ENCODE data around the gene SLC25A24. TPM values are rescaled to one million over a fixed set of nuclear protein-coding genes. Genes with fewer than 3 reads are reported as not detected.
"Not testable (repeated sequence)": the region's sequence is repeated elsewhere in the genome, so short reads cannot be mapped to it uniquely, and the experiment has no call there.

SLC25A24 gene
- total and polyA plus RNA-seq, 2 of the 13 experiments (the other 11 are each of a cell fraction or from before 2014, with no cell fraction given), result 8.0 to 12.4 TPM

DNA sequence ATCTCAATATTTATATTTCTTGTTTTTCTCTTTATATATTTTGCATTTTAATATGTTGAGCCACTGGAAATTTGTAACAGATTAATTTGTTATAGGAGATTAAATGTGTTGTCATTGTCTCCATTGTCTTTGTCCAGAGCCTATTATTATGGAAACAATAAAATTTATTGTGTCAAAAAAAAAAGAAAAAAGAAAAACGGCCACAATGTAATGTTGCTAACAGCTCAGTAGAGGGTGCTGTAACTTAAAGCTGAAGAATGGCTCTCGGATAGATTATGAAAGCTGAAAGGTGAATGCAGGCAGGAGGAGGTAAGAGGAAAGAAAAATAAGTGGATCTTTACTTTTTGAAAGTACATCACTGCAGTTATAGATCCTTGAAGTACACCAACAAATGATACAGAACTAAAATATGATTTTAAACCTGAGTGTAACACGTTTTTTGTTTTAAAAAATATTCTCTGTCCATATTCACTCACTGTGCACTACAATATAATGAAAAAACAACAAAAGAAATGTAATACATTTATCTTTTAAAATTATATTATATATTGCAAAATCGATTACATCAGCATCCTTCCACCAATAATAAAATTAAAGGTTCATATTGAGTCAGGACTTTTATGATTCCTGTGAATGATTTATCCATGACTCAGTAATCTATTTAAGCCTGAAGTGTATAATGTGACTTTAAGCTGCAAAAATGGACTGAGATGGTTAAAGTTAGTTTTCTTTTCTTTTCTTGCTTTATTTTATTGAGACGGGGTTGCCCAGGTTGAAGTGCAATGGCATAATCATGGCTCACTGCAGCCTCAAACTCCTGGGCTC is 14.7 kb upstream of the SLC25A24 start:
- H3K9ac ChIP-seq (ENCODE audit: insufficient read depth, low read depth, low read length); H3K79me2 ChIP-seq (ENCODE audit: insufficient read depth, low read length); H3K4me3 ChIP-seq (replicated peaks in 1 of 3; ENCODE audit: insufficient read depth in 1 of 3, low read depth in 2 of 3, low read length in 3 of 3); H3K27ac ChIP-seq (ENCODE audit: extremely low read length, insufficient read depth, low read length); H3K27me3 ChIP-seq (ENCODE audit: control insufficient read depth in 1 of 2, insufficient read depth in 2 of 2, low read length in 2 of 2); POLR2A ChIA-PET; H3K4me2 ChIP-seq (ENCODE audit: low read depth, low read length); H3K36me3 ChIP-seq (replicated peaks in 1 of 2; ENCODE audit: control insufficient read depth in 1 of 2, insufficient read depth in 2 of 2, low read length in 2 of 2); intact Hi-C loops (cut with micrococcal nuclease; ENCODE audit: unreplicated experiment); in situ Hi-C loops (cut with HindIII; ENCODE audit: extremely low pct_ligation_motif_present, low pct_unique_long_range_greater_than_20kb); H3K9me3 ChIP-seq (ENCODE audit: low read length); DNase-seq (ENCODE audit: low spot score); BruUV-seq (replicated peaks); H3K4me1 ChIP-seq (ENCODE audit: insufficient read depth, low read length); H2AFZ ChIP-seq (ENCODE audit: low read length); H4K20me1 ChIP-seq (ENCODE audit: insufficient read depth, low read length): not testable (repeated sequence)
- WGBS (ENCODE audit: low lambda C conversion rate), result under 1% methylated on average over 5 of the region's 5 CpGs
- TF ChIP-seq STAG1 (CRISPR knock-in tag; IDR thresholded peaks at IDR 0.05), result peak; percentile 59
- TF ChIP-seq, protein P1, sequence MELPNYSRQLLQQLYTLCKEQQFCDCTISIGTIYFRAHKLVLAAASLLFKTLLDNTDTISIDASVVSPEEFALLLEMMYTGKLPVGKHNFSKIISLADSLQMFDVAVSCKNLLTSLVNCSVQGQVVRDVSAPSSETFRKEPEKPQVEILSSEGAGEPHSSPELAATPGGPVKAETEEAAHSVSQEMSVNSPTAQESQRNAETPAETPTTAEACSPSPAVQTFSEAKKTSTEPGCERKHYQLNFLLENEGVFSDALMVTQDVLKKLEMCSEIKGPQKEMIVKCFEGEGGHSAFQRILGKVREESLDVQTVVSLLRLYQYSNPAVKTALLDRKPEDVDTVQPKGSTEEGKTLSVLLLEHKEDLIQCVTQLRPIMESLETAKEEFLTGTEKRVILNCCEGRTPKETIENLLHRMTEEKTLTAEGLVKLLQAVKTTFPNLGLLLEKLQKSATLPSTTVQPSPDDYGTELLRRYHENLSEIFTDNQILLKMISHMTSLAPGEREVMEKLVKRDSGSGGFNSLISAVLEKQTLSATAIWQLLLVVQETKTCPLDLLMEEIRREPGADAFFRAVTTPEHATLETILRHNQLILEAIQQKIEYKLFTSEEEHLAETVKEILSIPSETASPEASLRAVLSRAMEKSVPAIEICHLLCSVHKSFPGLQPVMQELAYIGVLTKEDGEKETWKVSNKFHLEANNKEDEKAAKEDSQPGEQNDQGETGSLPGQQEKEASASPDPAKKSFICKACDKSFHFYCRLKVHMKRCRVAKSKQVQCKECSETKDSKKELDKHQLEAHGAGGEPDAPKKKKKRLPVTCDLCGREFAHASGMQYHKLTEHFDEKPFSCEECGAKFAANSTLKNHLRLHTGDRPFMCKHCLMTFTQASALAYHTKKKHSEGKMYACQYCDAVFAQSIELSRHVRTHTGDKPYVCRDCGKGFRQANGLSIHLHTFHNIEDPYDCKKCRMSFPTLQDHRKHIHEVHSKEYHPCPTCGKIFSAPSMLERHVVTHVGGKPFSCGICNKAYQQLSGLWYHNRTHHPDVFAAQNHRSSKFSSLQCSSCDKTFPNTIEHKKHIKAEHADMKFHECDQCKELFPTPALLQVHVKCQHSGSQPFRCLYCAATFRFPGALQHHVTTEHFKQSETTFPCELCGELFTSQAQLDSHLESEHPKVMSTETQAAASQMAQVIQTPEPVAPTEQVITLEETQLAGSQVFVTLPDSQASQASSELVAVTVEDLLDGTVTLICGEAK (IDR thresholded peaks at IDR 0.05), result peak; percentile 50
- TF ChIP-seq, protein P1 (CRISPR knock-in tag; IDR thresholded peaks at IDR 0.05), result not testable (repeated sequence)
- peak; percentile 94 for FAIRE-seq
- CTCF ChIA-PET (ENCODE audit: low intra/inter-chr PET ratio, low total read pairs), result interaction anchor here (0.6 kb wide), 1 partner anchor 347 kb away, joined by 3 read pairs; no protein-coding TSS in a partner anchor
- peak; percentile 47; the same call in 1 of the 3 replicates for ATAC-seq

All from HepG2 (cell line).